Activated T-cell treated with anti-CD3 and anti-CD28 coated beads, Interleukin-2, amount 50 U/mL, for 24 hours (primary cell): ENCODE measurements around the gene FOXE3.

Experiments
- DNase-seq: peaks from one replicate; pipeline ENCODE4 v3.0.0-alpha.2; 2020
- H3K27ac Mint-ChIP-seq: 2 replicates; pipeline ENCODE4 v1.8.0; 2020; ENCODE audit warnings: mild to moderate bottlenecking, mixed read lengths
- H3K27me3 Mint-ChIP-seq: 2 replicates; pipeline ENCODE4 v1.8.0; 2020; ENCODE audit warnings: mixed read lengths
- H3K36me3 Mint-ChIP-seq: 2 replicates; pipeline ENCODE4 v1.8.0; 2020; ENCODE audit warnings: low read depth, mixed read lengths
- H3K4me1 Mint-ChIP-seq: 2 replicates; pipeline ENCODE4 v1.8.0; 2020; ENCODE audit warnings: low read depth, mixed read lengths
- H3K4me3 Mint-ChIP-seq: 2 replicates; pipeline ENCODE4 v1.8.0; 2020; ENCODE audit warnings: mild to moderate bottlenecking, moderate library complexity, mixed read lengths
- H3K9me3 Mint-ChIP-seq: 2 replicates; pipeline ENCODE4 v1.8.0; 2020; ENCODE audit warnings: mixed read lengths

The FOXE3 gene

DNA sequence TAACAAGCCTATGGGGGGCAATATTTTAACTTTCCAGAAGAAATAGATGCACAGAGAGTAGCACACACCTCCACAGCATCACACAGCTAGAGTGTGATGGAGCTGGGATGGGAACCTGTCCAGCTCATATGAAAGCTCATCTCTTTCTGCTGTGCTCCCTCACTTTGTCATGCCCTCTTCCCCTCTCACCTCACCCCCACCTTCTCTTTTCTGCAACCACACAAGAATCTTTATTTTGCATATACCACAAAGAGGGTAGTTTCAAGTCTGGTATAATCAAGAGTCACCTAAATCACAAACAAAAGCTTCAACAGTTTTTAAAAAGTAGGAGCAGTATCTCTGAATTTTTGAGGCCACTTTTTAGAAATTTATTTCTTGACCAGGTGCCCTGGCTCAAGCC, 44.4 kb downstream of the FOXE3 start:
- H3K9me3 Mint-ChIP-seq, result no peaks in the 10 kb centered on the region

GRCh38 chr1:47465605-47466004, 49.5 kb downstream of the FOXE3 start:
- peaks cover 48% of the 10 kb centered on the region for H3K27me3 Mint-ChIP-seq

More for the DNA sequence above, 44.4 kb downstream of the FOXE3 start:
- no peak for DNase-seq
- H3K4me3 Mint-ChIP-seq, result no peak overlapping the region
- H3K4me1 Mint-ChIP-seq, result no peaks in the 10 kb centered on the region
- H3K36me3 Mint-ChIP-seq, result no peaks in the 10 kb centered on the region
- H3K27ac Mint-ChIP-seq, result no peak overlapping the region
- peaks cover 75% of the 10 kb centered on the region for H3K27me3 Mint-ChIP-seq

More at GRCh38 chr1:47465605-47466004, 49.5 kb downstream of the FOXE3 start:
- no peaks in the 10 kb centered on the region for H3K9me3 Mint-ChIP-seq
- H3K27ac Mint-ChIP-seq, result no peak overlapping the region
- DNase-seq, result no peak
- H3K36me3 Mint-ChIP-seq, result no peaks in the 10 kb centered on the region
- H3K4me1 Mint-ChIP-seq, result no peaks in the 10 kb centered on the region
- no peak overlapping the region for H3K4me3 Mint-ChIP-seq
